ACHN (cell line): Measurements from ENCODE around the gene ANKRD13D.

Experiments
- DNase-seq: peaks from one replicate; pipeline ENCODE4 v3.0.0-alpha.2; 2015
- in situ Hi-C: cut with HindIII; loops from 2 replicates; pipeline ENCODE4 v1.10.0; 2017; ENCODE audit warnings: low sequenced_read_pairs, low pct_ligation_motif_present, low pct_unique_long_range_greater_than_20kb

Gene ANKRD13D

DNA sequence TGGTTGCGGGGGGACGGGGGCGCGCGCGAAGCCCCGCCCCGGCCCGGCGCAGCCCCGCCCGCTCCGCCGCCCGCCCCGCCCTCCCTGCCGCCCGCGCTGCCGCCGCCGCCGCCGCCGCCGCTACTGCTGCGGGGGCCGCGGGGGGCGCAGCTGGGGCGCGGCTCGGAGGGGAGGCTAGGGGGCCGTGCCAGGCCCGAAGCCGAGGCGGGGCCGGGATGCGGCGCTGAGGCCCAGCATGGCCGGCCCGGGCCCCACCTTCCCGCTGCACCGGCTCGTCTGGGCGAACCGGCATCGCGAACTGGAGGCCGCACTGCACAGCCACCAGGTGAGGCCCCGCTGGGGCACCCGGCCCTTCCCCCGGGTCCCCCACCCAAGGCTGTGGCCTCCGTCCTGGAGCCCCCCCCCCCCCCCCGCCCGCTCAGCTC lies at the start of gene ANKRD13D:
Gene ANKRD13D (plus strand): TSS at position 78 of the 425 bp plus-strand sequence. CDS start 158 bp downstream, at position 236.
- in situ Hi-C loops: no loop called here
- DNase-seq: no peak

DNA sequence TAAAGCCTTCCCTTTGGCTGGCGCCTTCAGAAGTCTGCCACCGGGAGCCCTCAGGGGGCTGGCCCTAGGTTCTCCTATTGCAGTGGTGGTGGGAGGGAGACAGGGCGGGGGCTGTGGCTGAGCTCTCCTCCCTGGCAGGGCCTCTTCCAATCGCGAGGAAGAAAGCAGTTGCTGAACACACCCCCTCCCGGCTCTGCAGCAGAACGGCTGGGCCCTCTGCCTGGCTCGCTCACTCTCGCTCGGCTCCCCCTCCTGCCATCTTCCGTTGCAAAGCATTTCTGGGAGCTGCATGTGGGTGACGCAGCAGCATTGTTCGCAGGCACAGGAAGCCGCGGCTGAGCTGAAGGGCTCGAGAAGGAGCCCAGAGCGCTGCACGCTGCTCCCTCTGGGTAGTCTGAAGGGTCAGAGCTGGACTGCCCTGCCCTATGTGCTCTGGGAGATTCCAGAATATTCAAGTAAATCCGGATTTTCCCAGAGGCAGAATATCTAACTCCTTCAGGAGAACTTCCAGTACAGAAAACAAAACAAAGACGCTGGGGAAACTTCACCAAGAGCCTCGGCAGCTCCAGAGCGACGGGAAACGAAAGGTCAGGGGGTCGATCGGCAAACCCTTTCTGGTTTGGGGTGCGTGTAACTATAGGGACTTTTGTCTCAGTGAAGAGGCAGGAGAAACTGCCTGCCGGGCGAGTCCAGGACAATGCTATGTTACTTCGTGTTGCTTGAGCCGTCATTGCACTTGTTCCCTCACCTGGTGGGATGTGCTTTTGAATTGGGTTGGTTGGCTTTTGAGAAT lies 49.1 kb upstream of the ANKRD13D start:
- in situ Hi-C loops: no loop called here
- DNase-seq: peak; percentile 96

DNA sequence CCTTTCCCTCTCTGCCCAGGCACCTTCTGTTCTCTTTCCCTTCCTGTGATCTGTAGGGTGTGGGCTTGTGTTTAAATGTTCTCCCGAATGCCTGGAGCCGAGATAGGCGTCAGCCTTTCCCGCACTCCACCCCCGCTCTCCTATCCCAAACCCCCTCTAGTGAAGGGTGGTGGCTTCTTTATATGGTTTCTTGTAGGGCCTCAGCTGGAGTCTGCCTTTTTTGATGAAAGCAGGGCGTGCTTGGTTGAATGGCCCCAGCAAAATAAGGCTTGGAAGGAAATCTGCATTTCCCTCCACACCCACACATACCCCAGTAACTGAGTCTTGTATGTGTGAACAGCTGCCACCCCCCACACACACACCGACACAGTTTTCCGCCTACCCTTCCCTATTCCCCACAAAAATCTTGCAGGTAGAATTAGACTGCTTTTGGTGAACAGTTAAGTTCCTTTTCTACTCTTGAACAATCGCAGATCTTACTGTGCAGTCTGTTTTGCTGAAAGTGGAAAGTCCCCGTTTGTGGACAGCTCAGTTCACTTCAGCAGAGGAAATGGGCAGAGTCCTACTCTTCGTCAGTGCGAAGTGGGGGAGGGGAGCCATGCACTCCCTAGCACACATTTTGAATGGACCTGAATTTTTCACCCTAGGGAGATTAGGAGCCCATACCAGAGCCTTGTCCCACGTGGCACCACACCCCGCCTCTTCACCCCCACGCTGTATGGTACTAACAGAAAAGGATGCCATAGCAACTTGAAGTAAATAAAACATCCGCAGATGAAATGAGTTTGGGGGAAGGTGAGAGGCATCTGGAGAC lies 48.3 kb upstream of the ANKRD13D start:
- peak; percentile 57 for DNase-seq
- in situ Hi-C loops: no loop called here

DNA sequence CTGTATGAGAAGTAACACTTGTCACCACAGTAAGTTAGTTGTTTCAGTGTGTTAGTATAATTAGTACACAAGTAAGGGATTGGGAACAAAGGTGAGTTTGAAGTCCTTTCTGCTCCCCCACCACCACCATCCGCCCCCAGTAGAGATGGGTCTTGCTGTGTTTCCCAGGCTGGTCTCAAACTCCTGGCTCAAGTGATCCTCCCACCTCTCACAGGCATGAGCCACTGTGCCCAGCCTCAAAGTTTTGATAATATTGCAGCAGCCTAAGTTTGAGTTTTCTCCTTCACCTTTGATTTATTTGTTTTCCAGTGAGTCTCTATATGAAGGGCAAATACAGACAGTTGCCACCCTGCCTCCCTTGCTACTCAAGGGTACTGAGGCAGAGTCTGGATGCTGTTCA lies 46.6 kb upstream of the ANKRD13D start:
- in situ Hi-C loops: no loop called here
- no peak for DNase-seq

DNA sequence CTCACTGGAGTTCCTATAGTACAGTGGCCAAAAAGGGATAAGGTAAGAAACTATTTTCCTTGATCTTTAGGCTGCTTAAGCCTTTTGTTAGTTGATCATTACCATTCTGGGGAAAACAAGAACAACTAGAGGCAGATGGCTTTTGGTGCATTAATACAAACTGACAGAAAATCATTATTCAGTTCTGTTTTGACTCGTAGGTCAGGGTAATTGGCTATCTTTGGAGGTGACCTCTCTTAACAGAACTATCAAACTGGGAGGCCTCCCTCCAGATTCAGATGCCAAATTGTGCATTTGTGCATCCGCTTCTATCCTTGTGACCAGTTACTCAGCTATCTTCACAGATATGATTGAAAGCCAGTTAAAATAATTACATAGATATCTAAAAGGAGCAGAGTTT lies 46.1 kb upstream of the ANKRD13D start:
- no peak for DNase-seq
- in situ Hi-C loops: no loop called here

DNA sequence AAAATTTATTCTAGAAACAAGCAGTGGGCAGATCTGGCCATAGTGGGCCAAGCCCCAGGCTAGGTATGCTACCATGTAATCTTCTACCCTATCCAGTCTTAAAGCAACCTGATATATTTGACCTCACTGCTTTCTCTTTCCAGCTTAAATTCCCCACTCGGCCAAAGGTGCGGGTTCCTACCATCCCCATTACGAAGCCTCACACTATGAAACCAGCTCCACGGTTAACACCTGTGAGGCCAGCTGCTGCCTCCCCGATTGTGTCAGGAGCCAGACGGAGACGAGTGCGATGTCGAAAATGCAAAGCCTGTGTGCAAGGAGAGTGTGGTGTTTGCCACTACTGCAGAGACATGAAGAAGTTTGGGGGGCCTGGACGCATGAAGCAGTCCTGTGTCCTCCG lies 44.1 kb upstream of the ANKRD13D start:
- in situ Hi-C loops: no loop called here
- no peak for DNase-seq

DNA sequence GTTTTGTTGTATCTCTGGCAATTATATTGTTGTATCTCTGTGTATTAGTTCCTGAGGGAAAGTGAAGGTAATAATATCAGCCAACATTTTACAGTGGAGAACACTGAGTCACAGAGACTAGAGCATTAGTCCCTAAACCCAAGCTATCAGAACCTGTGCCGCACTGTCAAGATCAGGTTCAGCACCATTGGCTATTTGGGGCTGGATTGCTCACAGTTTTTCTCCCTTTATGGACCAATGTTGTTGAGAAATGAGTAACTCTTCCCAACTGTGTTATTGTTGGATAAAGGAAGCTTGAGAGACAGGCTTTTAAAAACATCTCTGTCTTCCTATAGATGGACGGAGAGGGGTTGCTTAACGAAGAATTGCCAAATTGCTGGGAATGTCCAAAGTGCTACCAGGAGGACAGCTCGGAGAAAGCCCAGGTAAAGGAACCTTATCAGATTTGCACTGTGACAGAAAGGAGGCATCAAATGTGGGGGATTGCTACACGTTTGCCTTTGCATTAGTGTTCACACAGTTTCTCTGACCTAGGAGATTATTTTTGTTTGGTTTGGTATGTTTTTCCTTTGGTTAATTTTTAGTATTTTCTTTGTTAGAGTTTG lies 41.1 kb upstream of the ANKRD13D start:
- in situ Hi-C loops: no loop called here
- no peak for DNase-seq

DNA sequence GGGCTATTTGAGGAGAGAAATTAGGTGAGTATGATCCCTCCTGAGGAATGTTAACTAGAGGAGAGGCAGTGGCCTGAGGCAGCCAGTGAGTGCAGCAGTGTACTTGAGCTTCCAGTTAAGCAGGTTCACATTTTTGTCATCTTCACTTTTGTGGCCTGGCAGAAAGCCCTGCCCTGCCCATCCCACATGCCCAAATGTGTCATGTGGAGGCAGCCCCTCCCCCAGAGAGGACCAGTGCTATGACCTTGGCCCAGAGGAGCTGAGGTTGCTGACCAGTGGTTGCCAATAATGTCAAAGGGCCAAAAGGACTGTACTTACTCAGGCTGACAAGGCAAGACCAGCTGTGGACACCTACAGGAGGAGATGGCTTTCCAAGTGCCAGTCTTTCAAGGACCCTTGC lies 40.5 kb upstream of the ANKRD13D start:
- DNase-seq: peak; percentile 17
- in situ Hi-C loops: no loop called here

DNA sequence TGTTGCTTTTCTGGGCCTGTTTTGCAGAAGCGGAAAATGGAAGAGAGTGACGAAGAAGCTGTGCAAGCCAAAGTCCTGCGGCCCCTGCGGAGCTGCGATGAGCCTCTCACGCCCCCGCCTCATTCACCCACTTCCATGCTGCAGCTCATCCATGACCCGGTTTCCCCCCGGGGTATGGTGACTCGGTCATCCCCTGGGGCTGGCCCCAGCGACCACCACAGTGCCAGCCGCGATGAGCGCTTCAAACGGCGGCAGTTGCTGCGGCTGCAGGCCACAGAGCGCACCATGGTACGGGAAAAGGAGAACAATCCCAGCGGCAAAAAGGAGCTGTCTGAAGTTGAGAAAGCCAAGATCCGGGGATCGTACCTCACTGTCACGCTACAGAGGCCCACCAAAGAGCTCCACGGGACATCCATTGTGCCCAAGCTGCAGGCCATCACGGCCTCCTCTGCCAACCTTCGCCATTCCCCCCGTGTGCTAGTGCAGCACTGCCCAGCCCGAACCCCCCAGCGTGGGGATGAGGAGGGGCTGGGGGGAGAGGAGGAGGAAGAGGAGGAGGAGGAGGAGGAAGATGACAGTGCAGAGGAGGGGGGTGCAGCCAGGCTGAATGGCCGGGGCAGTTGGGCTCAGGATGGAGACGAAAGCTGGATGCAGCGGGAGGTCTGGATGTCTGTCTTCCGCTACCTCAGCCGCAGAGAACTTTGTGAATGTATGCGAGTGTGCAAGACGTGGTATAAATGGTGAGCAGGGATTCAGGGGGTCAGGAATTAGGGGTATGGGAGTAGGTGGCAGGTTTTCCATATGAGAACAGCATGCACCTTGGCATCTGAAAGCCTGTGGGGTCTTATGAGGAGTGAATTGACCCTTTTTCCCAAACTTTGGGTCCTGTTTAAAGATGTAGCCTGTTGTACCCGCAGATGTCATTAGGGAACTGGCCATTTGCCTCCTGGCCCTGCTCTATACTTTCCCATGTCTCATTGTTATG lies 38.8 kb upstream of the ANKRD13D start:
- in situ Hi-C loops: no loop called here
- DNase-seq: no peak

DNA sequence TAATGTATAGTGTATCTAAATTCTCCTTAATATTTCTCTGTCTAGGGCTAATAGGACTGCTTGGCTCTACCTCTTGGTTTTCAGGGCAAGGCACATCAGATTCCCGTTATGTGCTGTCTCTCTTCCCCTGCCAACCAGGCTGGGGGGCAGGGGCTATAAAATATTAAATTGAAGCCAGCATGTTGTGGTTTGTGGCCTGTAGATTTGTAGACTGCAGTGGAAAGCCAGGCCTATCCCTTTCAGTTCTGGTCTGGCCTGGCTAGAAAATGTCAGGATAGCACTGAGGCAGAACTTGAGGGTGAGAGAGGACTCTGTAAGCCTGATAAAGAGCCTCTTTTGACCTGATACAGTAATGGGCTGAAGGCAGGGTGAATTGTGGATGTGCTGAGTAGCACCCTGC lies 37.3 kb upstream of the ANKRD13D start:
- in situ Hi-C loops: no loop called here
- no peak for DNase-seq

DNA sequence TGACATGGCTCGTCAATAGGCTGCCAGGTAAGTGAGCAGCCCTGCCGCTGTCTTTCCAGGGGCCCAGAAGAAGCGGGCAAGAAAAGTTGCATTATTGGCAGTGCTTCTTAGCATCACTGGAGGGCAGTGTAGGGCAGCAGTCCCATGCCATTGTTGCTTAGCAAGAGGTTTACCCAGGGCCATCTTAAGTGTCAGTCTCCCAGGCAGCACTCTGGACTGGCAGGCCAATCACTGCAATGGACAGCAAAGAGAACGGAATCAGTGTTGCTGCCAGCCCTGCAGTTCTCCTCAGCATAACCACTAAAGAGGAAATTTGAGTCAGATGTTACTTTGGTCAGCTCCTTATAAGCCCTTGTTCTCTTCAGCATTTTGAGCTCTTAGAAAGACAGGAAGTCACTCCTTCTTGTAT lies 36.3 kb upstream of the ANKRD13D start:
- in situ Hi-C loops: no loop called here
- DNase-seq: peak; percentile 55

DNA sequence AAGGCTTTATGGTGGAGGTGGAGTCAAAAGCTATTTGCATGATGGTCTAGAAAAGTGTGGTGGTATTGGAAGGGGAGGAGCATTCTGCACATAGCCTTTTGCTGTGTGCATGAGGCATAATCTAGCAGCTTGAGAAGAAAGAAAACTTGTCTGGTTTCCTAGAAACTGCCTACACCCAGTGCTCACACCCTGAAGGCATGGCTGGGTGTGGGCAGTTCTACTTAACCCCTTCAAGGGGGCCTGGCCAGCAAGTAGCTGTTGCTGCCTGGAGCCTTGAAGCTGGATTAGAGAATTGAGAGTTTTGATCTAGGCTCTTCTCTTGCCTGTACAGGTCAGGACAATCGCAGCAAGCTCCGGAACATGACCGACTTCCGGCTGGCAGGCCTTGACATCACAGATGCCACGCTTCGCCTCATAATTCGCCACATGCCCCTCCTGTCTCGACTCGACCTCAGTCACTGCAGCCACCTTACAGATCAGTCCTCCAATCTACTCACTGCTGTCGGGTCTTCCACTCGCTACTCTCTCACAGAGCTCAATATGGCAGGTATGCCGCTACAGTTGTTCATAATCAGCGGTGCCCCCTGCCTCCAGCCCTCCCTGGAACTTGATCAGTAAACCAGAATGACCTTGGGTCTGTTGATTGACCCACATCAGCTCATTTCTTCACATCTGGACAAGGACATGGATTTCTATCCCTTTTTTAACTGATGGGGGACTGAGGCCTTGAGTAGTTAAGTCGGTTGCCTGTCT lies 35.1 kb upstream of the ANKRD13D start:
- in situ Hi-C loops: no loop called here

DNA sequence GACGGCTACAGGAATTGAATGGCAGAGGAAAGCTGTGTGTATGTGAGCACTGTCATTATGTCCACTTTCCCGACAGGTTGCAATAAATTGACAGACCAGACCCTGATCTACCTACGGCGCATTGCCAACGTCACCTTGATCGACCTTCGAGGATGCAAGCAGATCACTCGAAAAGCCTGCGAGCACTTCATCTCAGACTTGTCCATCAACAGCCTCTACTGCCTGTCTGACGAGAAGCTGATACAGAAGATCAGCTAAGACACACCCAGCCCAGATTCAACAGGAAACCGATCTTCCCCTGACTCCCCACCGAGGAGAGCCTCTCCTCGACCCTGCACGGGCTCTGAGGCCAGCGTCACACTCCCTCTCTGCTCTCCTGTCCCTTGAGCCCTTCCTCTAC lies 34.3 kb upstream of the ANKRD13D start:
- in situ Hi-C loops: no loop called here
- DNase-seq: no peak

More for the DNA sequence above, 35.1 kb upstream of the ANKRD13D start:
- no peak for DNase-seq

DNA sequence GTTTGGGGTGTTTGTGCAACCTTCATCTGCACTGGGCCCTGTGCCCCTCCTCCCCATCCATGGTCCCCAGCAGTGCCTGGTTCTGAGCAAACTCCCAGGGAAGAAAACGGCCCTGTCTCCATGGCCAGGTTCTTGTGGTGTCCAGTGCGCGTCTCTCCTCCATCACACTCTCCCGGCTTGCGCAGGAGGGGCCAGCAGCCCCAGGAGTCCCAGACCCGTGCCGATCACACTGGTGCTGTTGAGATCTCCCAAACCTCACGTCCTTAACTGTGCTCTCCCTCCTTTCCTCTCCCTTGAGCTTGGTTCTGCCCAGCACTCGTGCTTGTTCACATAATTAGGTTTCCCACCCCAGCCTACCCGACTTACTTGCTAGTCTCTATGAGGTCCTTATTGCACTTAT lies 33.8 kb upstream of the ANKRD13D start:
- DNase-seq: no peak
- in situ Hi-C loops: no loop called here

DNA sequence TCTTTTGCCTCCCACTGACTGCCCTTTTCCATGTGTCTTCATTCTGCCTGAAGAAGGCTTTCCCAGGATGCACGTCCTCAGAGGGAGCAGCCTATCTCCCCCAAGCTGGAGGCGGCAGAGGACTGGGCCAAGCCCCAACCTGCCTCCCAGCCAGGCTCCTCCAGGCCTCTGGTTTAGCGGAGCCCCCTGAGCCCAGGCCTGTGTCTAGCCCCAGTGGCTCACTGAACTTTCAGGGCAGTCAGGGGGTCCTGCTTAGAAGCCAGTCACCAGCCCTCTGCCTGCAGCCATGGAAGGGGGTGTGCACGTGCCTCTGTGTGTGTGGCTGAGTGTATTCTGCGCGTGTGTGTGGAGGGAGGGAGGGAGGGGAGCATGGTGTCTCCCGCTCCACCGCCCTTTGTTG lies 33.2 kb upstream of the ANKRD13D start:
- in situ Hi-C loops: no loop called here
- DNase-seq: no peak

DNA sequence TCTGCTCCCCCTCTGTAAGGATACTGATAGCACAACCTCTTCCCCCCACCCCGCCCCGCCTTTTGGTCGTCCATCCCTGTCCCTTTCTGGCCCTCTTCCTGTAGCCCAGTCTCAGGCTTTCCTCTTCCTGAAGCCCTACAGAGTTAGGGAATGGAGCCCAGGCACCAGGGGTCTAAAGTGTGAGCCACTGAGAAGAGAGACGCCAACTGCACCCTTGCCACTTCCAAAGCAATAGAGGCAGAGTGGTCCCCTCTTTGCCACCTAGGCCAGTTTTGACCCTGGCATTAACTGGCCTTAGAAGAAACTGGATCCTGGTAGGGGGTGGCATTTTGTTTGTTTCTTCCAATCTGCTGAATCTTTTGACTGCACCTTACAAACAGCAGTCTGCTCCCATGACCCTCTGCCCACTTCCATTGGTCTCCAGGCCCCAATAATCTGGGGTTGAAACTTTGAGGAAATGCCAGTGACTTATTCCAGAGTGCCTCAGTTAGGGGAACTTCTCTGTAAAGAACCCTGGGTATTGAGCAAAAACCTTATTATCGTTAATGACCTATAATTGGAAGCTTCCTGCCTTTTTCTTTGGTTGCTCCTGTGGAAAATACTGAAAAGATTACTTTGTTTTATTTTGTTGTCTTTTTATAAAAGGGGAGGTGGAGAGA lies 32.5 kb upstream of the ANKRD13D start:
- in situ Hi-C loops: no loop called here
- DNase-seq: no peak

DNA sequence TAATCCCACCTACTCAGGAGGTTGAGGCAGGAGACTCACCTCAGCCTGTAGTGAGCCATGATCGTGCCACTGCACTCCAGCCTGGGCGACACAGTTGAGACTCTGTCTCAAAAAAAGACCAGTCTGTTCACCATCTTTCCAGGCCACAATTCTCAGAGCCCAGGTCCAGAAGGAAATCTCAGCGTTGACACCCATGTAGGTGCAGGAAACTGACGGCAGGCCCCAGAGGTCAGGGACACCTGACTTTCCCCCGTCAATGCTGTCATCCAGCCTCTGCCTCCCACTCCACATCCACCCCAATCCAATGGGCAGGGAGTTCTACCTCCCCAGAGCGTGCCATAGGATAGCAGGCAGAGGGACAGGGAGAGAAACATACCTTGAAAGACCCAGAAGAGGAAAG lies 28.7 kb upstream of the ANKRD13D start:
- in situ Hi-C loops: no loop called here
- DNase-seq: no peak
